ENCODE data around the gene SERTAD2.

Gene SERTAD2

DNA sequence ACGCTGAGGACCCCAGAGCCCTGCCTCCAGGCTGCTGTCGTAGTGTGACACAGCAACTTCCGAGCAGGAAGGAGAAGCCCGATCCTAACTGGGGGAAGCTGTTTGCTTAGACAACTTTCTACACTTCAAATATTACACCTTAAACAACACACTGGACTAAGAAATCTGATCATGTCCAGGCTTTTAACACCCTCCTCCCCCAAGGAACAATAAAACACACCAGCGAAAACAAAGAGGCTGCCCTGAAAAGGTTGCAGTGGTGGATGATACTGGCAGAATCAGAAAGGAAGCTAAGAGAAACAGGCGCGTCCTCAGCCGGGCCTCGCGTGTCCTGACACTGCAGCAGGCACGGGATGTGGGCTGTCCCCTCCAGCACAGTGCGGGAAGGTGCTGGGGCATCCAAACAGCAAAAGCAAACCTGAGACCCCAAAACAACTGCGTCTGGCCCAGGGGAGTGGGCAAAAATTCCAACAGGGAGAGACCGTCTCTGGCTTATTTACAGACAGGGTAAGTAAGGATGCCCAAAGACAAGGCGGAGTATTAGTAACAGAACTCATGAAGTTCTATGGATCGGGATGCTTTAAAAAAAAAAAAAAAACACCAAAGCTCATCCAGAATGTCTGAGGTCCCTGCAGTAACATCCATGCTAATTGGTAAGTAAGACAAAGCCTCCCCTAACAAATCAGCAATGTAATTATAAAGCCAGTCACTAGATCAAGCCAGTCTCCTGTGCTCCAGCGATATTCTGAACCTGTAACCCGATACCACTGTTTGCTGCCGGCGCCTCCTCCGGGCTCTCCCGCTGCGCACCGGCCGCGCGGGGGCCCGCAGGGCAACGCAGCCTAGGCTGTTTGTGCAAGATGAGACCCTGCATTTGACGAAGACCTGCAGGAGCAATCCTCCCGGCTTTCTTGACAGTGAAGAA is 9.0 kb downstream of the SERTAD2 start:
- peak; percentile 81 for DNase-seq

DNA sequence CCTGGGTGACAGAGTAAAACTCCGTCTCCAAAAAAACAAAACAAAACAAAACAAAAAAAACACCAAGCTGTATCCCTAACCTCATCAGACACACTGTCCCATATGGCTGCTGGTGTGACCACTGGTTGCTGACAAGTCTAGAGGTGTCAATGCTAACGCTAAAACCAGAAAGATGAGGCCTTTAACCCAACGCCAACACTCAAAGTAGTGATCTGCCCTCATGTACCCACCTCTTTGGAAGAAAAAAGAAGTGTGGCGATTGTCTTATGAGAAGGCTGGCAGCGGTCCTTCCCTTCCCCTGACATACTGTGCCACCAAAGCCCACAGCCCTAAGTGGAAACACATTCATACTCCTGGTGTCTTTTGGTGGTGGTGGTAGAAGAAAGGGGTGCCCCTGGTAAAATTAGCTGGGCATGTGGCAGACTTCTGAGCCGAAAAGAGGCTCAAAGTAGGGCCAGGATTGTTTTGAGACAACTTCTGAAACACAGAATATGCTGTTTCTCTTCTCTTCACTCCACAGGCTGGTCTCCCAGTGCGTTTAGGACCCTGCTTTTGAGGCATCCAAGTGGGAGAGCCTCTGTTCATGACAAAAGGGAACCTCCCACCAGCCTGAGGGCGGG is 9.8 kb downstream of the SERTAD2 start:
- DNase-seq = peak; percentile 43

DNA sequence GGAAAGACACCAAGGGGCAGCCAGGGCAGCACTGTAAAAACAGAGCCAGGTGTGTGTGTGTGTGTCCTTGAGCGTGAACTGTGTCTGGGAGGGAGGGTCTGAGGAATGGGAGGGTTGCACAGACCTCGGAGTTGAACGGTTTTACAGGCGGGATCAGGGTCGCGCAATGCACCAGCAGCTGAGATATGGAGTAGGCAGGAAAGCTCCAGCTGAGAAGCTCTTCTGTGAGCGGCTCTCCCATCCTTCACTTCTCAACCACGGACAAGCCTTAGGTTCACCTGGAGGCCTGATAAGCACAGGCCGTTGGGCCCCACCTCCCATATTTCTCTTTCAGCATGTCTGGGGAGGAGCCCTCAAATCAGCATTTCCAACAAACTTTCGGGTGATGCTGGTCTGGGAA is 12.1 kb downstream of the SERTAD2 start:
- DNase-seq = peak; percentile 48

- no peak for DNase-seq
Observed at GRCh38 chr2:64640153-64641044, 13.3 kb downstream of the SERTAD2 start.

- DNase-seq = no peak
Observed at GRCh38 chr2:64639691-64640090, 14.0 kb downstream of the SERTAD2 start.

- DNase-seq = no peak
Observed at GRCh38 chr2:64638502-64639120, 15.1 kb downstream of the SERTAD2 start.

DNA sequence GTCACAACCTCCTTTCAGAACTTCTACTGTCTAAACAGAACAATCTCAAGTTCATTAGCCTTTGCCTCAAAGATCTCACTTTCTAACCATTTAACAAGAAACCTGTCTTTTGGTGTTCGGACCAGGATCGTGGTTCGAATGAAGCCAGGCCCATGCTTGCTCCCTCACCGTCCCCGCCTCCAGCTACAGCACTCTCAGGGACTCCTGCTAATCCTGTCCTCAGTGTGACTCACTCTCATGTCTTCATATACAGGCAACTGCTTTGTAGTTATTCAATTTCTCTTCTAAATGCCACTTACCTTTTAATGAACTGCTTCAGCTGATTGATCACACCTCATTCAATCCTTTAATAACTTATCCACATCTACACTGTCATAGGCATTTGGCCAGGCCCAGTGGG is 15.8 kb downstream of the SERTAD2 start:
- DNase-seq = no peak

DNA sequence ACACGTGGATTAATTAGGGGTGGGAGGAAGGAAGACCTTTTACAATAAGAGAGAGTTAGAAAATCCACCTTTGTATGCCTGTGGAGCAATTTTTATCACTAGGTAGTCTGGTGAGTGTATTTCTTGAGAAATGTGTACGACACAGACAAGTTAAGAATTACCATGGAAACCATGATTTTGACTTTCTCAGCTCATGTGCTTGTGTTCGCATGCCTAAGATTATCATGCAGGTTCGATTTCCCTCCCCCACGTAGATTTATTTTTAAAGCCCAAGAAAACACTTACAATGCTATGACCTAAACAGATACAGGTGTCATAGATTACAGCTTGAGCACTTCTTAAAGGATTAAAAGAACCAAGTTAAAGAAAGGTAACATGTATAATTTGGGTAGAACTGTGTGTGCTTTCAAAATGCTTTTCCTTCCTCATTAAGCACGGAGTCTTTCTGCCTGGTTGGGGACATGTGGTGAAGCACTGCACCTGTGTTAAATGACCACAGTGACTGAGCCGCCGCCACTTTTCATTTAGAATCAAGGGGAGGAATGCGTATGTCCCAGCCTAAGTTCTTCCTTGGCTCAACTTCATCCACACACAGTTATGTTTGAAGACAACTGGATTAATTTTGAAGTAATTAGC is 16.6 kb downstream of the SERTAD2 start:
- DNase-seq = no peak

- no peak for DNase-seq
Observed at GRCh38 chr2:64635976-64636911, 17.5 kb downstream of the SERTAD2 start.

GRCh38 chr2:64634345-64635267 is 19.1 kb downstream of the SERTAD2 start:
- no peak for DNase-seq

GRCh38 chr2:64632835-64633819 is 20.6 kb downstream of the SERTAD2 start:
- DNase-seq = no peak

DNA sequence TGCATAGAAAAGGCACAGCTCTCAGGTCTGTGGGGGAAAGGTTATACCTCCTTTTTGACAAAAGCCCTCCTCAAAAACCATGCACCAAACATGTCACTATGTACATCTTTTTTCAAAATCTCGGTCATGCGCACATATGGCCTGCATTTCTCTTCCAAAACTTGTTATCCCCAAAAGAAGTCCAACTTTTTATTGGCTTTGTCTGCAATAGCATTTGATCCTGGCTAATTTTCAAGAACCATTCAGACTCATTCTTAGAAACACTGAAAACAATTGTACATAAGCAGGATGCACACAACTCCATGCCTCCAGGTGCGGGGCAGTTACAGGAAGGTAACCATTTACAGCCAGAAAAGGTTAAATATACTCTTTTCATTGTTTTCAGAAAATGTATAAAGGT is 21.9 kb downstream of the SERTAD2 start:
- no peak for DNase-seq

DNA sequence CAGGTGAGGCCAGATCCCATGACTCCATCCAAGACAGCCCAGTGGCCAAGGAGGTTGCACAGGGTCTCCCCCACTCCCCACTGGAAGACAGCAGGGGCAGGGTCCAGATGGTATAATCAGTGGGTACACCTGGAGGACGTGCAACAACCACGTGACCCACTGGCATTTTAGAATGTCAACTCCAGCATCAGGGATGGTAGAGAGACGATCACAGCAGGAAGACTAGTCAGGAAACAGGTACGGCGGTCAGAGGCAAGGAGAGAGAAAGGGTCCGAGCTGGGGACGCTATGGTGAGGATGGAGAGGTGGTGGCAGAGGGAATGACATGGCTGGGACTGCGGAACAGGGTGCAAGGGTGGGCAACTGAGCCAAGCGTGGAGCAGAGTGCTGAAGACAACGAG is 23.0 kb downstream of the SERTAD2 start:
- DNase-seq = no peak

- no peak for DNase-seq
Observed at GRCh38 chr2:64629875-64630274, 23.8 kb downstream of the SERTAD2 start.

- DNase-seq = no peak
Observed at GRCh38 chr2:64629329-64629781, 24.4 kb downstream of the SERTAD2 start.

DNA sequence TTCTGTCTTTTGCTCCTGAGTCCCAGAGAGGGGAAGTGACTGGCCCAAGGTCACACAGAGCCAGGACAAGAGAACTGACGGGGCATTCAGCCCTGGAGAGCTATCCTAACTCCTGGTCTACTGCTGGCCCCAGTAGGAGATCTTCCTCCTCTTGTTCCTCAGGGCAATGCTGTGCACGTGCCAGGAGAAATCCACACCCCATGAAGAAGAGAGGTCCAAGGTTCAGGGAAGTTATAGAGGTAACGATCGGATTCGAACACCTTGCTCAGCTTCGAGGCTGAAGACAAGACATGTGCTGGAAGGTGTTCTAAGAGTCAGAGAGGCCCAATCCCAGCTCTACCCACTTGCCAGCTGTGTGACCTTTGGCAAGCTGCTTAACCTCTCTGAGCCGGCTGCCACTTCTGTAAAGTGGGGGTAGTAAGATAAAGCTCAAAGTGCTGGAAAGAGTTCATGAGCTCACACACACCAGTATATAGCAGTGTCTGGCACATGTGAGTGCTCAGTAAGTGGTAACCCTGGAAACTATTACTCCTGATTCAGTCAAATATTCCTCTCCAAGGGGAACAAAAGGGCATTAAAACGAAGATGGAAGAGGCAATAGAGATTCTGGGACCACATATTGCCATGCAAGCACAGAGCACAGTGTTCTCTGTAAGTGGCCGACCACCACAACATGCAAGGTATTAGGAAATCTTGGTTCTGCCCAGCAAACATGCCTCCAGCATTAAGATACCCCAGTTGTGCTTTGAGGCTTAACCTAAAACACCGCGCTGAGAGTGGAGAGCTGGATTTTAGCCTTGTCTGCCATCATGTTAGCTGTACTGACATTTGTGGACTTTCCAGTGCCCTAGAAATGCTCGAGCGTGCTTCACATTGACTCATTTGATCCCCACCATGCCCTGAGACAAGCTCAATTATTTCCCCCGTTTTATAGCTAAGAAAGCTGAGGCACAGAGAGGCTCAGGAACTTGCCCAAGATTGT is 25.6 kb downstream of the SERTAD2 start:
- no peak for DNase-seq
